OCI-LY3 (cell line): Measurements from ENCODE around the gene ZNF286A.
"Not testable (repeated sequence)": the region's sequence is repeated elsewhere in the genome, so short reads cannot be mapped to it uniquely, and the experiment has no call there.

Experiments used
- CTCF ChIP-seq: fragments of 200-600, 300-600 bp; sonication (generic); IDR thresholded peaks from 2 replicates; pipeline ENCODE4 v1.5.1; 2014; ENCODE audit warnings: antibody characterized with exemption, low read length, low read depth
- EZH2phosphoT487 ChIP-seq: fragments of 200-600 bp; shearing (Covaris generic); IDR thresholded peaks from 2 replicates; pipeline ENCODE4 v1.6.1; 2018; ENCODE audit warnings: antibody characterized with exemption, mixed run types, low read depth

GRCh38 chr17:15704239-15704638 is 4.7 kb downstream of the ZNF286A start:
- TF ChIP-seq CTCF, EZH2phosphoT487: not testable (repeated sequence)
